Tibial nerve (tissue), 4 donors: Measurements from ENCODE around the gene MYCBPAP. TPM values are rescaled to one million over a fixed set of nuclear protein-coding genes. Genes with fewer than 3 reads are reported as not detected.

ENCODE experiments used
- DNase-seq, 2 donors: peaks; one replicate each; pipeline ENCODE4 v3.0.0-alpha.2; 2019; ENCODE audit warnings: low spot score in 2 of 2
- H3K27ac ChIP-seq, 4 donors: fragments of 200-600 bp; sonication (generic) in 3 of 4; one replicate each; pipeline ENCODE4 v1.5.1; 2017 to 2019; ENCODE audit warnings: mild to moderate bottlenecking in 1 of 4
- H3K27me3 ChIP-seq, 2 donors: fragments of 200-600 bp; sonication (generic) in 1 of 2; one replicate each; pipeline versions ENCODE4 v1.5.1 to v1.6.0; 2017 to 2019
- H3K36me3 ChIP-seq, 3 donors: fragments of 200-600 bp; sonication (generic); one replicate each; pipeline ENCODE4 v1.5.1; 2018 to 2019
- H3K4me1 ChIP-seq, 4 donors: fragments of 200-600 bp; sonication (generic) in 3 of 4; one replicate each; pipeline ENCODE4 v1.5.1; 2017 to 2019
- H3K4me3 ChIP-seq, 4 donors: fragments of 200-600 bp; sonication (generic) in 3 of 4; one replicate each; pipeline ENCODE4 v1.5.1; 2017 to 2019; ENCODE audit warnings: mild to moderate bottlenecking in 1 of 4, moderate library complexity in 1 of 4
- H3K9me3 ChIP-seq, 4 donors: fragments of 200-600 bp; sonication (generic) in 3 of 4; one replicate each; pipeline ENCODE4 v1.5.1; 2017 to 2019
- EP300 ChIP-seq, 2 donors: sonication (generic); formaldehyde crosslinking; IDR thresholded peaks; one replicate each; pipeline ENCODE4 v1.6.1; 2017; ENCODE audit warnings: antibody characterized with exemption in 2 of 2, mild to moderate bottlenecking in 1 of 2
- POLR2A ChIP-seq, 2 donors: fragments of 450-650 bp; IDR thresholded peaks; one replicate each; pipeline ENCODE4 v1.6.1; 2017; ENCODE audit warnings: antibody characterized with exemption in 2 of 2, mild to moderate bottlenecking in 2 of 2, moderate library complexity in 2 of 2
- WGBS, 2 donors: methylation state at CpG; one replicate each; pipeline ENCODE4 v1.1.5; 2018; 5-methylcytosine and 5-hydroxymethylcytosine counted together
- total RNA-seq, 4 donors: library from RNA; depleted of rRNA; stranded (reverse); fragments of >200 nt; gene quantifications; one replicate each; pipeline ENCODE4 v1.1.0, GENCODE V29; 2016
- TF ChIP-seq, protein P1 (sequence below), 5 experiments: fragments of 200-600 bp in 3 of 5; fragments of 450-650 bp in 2 of 5; sonication (generic) in 3 of 5; IDR thresholded peaks; one replicate each; pipeline ENCODE4 v1.5.1; 2016 to 2019; ENCODE audit warnings: antibody characterized with exemption in 5 of 5, mild to moderate bottlenecking in 3 of 5, moderate library complexity in 2 of 5

MYCBPAP gene
- total RNA-seq, 4 donors from 2014 or later = 1.2 to 6.8 (median 4.0) TPM

DNA sequence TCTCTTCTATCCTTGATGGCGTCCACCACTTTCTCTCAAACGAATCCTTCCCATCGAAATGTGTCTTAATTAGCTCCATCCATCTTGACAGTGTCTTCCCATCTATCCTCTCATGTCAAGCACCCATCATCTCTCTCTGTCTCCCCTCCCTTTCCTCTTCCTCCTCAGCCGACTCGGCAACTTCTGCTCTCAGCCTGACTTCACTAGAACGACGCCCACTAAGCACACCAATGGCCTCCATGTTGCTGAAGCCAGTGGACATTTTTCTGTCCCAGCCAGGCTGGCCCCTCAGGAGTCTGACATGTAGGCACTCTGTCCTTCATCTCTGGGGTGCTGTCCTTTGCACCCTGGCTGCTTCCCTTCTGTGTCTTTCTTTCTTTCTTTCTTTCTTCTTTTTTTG, 36.3 kb downstream of the MYCBPAP start:
- H3K27me3 ChIP-seq = no peaks in the 10 kb centered on the region
- TF ChIP-seq POLR2A (IDR thresholded peaks at IDR 0.05) = no peak
- TF ChIP-seq, protein P1, sequence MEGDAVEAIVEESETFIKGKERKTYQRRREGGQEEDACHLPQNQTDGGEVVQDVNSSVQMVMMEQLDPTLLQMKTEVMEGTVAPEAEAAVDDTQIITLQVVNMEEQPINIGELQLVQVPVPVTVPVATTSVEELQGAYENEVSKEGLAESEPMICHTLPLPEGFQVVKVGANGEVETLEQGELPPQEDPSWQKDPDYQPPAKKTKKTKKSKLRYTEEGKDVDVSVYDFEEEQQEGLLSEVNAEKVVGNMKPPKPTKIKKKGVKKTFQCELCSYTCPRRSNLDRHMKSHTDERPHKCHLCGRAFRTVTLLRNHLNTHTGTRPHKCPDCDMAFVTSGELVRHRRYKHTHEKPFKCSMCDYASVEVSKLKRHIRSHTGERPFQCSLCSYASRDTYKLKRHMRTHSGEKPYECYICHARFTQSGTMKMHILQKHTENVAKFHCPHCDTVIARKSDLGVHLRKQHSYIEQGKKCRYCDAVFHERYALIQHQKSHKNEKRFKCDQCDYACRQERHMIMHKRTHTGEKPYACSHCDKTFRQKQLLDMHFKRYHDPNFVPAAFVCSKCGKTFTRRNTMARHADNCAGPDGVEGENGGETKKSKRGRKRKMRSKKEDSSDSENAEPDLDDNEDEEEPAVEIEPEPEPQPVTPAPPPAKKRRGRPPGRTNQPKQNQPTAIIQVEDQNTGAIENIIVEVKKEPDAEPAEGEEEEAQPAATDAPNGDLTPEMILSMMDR (IDR thresholded peaks at IDR 0.05) = no peak
- no peak for TF ChIP-seq EP300 (IDR thresholded peaks at IDR 0.05)
- no peak for DNase-seq
- no peaks in the 10 kb centered on the region for H3K9me3 ChIP-seq
- H3K4me3 ChIP-seq = no peak overlapping the region
- 75 to 78% methylated on average over 7 of the region's 7 CpGs for WGBS, 2 donors
- H3K4me1 ChIP-seq = peaks cover 0 to 47% (median 23%) of the 10 kb centered on the region in 4 donors
- no peak overlapping the region for H3K27ac ChIP-seq
- H3K36me3 ChIP-seq = peaks cover 0 to 11% (median 0%) of the 10 kb centered on the region in 3 donors

DNA sequence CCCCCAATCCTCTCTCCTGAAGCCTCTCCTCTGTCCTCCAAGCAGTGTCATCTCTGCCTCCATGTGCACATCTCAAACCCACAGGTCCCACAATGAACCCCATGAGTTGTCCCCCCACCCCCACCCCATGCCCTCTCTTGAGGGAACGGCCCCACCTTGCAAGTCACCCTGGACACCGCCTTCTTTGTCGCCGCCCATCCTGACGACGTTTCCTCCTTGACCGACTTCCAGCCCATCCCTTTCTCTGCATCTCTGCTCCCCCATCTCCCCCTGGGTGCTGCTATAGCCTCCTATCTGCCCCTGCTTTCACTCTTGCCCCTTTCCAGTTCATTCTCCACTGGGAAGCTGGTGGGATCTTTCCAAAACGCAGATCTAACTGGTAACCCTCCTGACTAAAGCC, 37.1 kb downstream of the MYCBPAP start:
- no peak for DNase-seq
- 54 to 62% methylated on average over 8 of the region's 8 CpGs for WGBS, 2 donors
- H3K4me1 ChIP-seq = peaks cover 0 to 41% (median 23%) of the 10 kb centered on the region in 4 donors
- peaks cover 0 to 18% (median 0%) of the 10 kb centered on the region in 3 donors for H3K36me3 ChIP-seq
- H3K4me3 ChIP-seq = no peak overlapping the region
- no peaks in the 10 kb centered on the region for H3K9me3 ChIP-seq
- TF ChIP-seq EP300 (IDR thresholded peaks at IDR 0.05) (no peak), POLR2A (IDR thresholded peaks at IDR 0.05) (no peak)
- TF ChIP-seq, protein P1 (IDR thresholded peaks at IDR 0.05) = no peak
- H3K27ac ChIP-seq = no peak overlapping the region
- H3K27me3 ChIP-seq = no peaks in the 10 kb centered on the region

DNA sequence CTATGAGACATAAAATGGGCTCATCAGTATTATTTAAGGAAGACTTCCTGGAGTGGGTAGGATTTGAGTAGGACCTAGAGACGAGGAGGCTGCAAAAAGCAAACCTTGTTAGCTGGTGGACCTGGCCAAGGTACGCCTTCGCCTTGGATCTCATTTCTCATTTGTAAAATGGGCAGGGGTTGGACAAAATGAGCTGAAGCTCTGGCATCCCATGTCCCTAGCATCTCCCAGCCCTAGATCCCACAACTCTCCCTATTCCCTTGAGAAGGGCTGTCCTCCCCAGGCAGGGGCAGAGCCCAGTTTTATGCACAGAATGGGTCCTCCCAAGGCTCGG, 38.4 kb downstream of the MYCBPAP start:
- no peaks in the 10 kb centered on the region for H3K27me3 ChIP-seq
- no peak for DNase-seq
- no peaks in the 10 kb centered on the region for H3K9me3 ChIP-seq
- 45 to 77% methylated on average over 3 to 4 of the region's 4 CpGs for WGBS, 2 donors
- TF ChIP-seq EP300 (IDR thresholded peaks at IDR 0.05) (no peak), POLR2A (IDR thresholded peaks at IDR 0.05) (no peak)
- TF ChIP-seq, protein P1 (IDR thresholded peaks at IDR 0.05) = no peak
- H3K4me3 ChIP-seq = peak overlapping the region in 3 of 4 donors; percentile 49 to 76 (median 58)
- peak overlapping the region in 2 of 4 donors; percentile 87 to 91 for H3K27ac ChIP-seq
- peaks cover 0 to 32% (median 0%) of the 10 kb centered on the region in 3 donors for H3K36me3 ChIP-seq
- peaks cover 0 to 31% (median 16%) of the 10 kb centered on the region in 4 donors for H3K4me1 ChIP-seq

DNA sequence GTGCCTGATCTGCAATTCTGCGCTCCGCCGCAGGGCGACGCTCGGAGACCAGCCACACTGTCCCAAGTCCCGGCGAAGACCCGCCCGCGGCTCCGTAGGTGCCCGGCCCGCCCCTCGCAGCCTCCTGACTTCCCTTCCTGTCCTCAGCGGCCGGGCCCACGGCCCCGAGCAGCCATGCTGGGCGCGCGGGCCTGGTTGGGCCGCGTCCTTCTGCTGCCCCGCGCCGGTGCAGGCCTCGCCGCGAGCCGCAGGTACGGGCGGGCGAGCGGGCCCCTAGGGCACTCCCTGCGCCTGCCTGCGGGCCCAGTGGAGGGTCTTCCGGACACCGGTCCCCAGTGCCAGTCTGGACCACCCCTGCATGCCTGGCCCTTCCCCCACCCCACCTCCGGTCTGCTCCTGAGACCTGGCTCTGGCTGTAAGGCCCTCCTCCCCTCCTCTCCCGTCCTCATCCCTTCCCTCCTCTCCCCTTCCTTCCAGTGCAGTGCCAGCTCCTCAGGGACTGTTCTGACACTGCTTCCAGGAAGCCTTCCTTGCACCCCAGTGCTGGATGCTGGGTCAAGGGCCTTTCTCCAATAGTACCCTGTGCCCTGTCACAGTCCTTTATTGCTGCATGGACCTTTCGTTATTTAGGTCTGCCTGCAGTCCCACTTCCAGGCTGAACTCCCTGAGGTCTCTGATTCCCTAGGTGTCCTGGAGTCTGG, 38.9 kb downstream of the MYCBPAP start, which contains the start of gene SPATA20:
Gene SPATA20 (plus strand): TSS at position 140 of the 701 bp plus-strand sequence. CDS start 35 bp downstream, at position 175.
- WGBS, 2 donors = 2 to 3% methylated on average over 36 to 42 of the region's 42 CpGs
- peak within 1 kb of the TSS; percentile 63 to 91 (median 86) for H3K27ac ChIP-seq
- H3K9me3 ChIP-seq = no peaks in the 10 kb centered on the region
- H3K36me3 ChIP-seq = peaks cover 0 to 37% (median 0%) of the 10 kb centered on the region in 3 donors
- peak; percentile 86 to 90 for DNase-seq
- H3K4me3 ChIP-seq = peak within 1 kb of the TSS; percentile 49 to 76 (median 56)
- H3K4me1 ChIP-seq = peaks cover 0 to 30% (median 15%) of the 10 kb centered on the region in 4 donors
- TF ChIP-seq POLR2A (IDR thresholded peaks at IDR 0.05) (peak; percentile 79 to 82), EP300 (IDR thresholded peaks at IDR 0.05) (peak in 1 of 2 donors; percentile 76)
- TF ChIP-seq, protein P1 (IDR thresholded peaks at IDR 0.05) = peak; percentile 99
- H3K27me3 ChIP-seq = no peaks in the 10 kb centered on the region

DNA sequence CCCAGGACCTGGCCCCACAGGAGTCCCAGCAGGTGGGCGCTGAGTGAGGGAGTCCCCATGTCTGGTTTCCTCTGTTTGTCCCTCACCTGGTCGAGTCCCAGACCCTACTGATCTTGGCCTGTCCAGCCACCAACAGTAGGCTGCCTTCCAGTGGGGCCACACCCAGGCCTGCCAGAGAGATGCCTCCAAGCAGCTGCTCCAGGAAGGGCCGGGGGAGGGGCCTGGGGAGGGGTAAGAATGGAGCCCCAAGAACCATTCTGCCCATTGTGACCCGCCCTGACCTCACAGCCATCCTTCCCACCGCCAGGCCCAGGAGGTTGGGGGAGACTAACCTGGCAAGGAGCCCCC, 39.5 kb downstream of the MYCBPAP start:
- peak overlapping the region; percentile 49 to 76 (median 56) for H3K4me3 ChIP-seq

More for the DNA sequence above, 39.5 kb downstream of the MYCBPAP start:
- no peaks in the 10 kb centered on the region for H3K9me3 ChIP-seq
- no peaks in the 10 kb centered on the region for H3K27me3 ChIP-seq
- peaks cover 0 to 42% (median 0%) of the 10 kb centered on the region in 3 donors for H3K36me3 ChIP-seq
- peaks cover 0 to 24% (median 11%) of the 10 kb centered on the region in 4 donors for H3K4me1 ChIP-seq
- WGBS, 2 donors = 76% methylated on average over 5 of the region's 5 CpGs
- H3K27ac ChIP-seq = peak overlapping the region; percentile 63 to 91 (median 86)
- no peak for DNase-seq
- TF ChIP-seq, protein P1 (IDR thresholded peaks at IDR 0.05) = no peak
- TF ChIP-seq POLR2A (IDR thresholded peaks at IDR 0.05) (no peak), EP300 (IDR thresholded peaks at IDR 0.05) (no peak)
